Stimulated activated CD8-positive, alpha-beta memory T cell treated with anti-CD3 and anti-CD28 coated beads, Interleukin-7, amount 100 ng/mL, for 48 hours (primary cell): Measurements from ENCODE around the gene FUT4.

Experiments used
- DNase-seq, 2 donors: peaks; one replicate each; pipeline ENCODE4 v3.0.0-alpha.2; 2020; ENCODE audit warnings: low read depth in 1 of 2; ENCODE audit errors: extremely low read depth in 1 of 2

Gene FUT4

DNA sequence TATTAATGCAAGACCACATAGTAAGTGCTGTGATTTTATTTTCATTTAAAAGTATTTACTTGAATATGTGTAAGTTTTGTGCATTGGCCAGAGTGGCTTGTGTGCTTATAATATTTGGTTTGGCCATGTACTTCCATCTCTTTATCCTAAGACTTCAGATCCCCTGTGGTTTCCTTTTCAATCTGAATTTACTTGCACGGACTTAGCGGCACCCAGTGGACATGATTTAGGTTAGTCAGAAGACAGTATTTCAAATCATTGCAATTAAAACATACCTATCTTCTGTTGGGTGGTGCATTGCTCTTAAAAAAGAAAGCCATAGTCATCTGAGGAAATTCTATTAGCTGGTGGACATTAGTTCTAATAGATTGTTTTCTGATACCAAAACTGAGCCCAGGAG is 54.2 kb downstream of the FUT4 start:
- DNase-seq, result no peak
